Hepatocyte (in vitro differentiated cells): ENCODE measurements around the gene HACD2. TPM values are rescaled to one million over a fixed set of nuclear protein-coding genes. Genes with fewer than 3 reads are reported as not detected.

Experiments
- DNase-seq: peaks from one replicate; pipeline ENCODE4 v3.0.0-alpha.2; 2016; ENCODE audit warnings: low spot score
- H2AFZ ChIP-seq: fragments of 200-600 bp; sonication (generic); 2 replicates; pipeline ENCODE4 v1.6.0; 2016; ENCODE audit warnings: antibody characterized with exemption, mild to moderate bottlenecking
- H3K27ac ChIP-seq: fragments of 200-600 bp; sonication (generic); 2 replicates; pipeline ENCODE4 v1.5.1; 2016; ENCODE audit warnings: mild to moderate bottlenecking
- H3K27me3 ChIP-seq: fragments of 200-600 bp; sonication (generic); 2 replicates; pipeline ENCODE4 v1.6.1; 2016
- H3K36me3 ChIP-seq: fragments of 200-600 bp; sonication (generic); replicated peaks from 2 replicates; pipeline ENCODE4 v1.5.1; 2016; ENCODE audit warnings: low read depth; ENCODE audit not compliant: insufficient read depth
- H3K4me1 ChIP-seq: fragments of 200-600 bp; sonication (generic); 2 replicates; pipeline ENCODE4 v1.5.1; 2016; ENCODE audit warnings: mild to moderate bottlenecking, moderate library complexity; ENCODE audit not compliant: insufficient read depth
- H3K4me2 ChIP-seq: fragments of 200-600 bp; sonication (generic); 2 replicates; pipeline ENCODE4 v1.6.0; 2016
- H3K4me3 ChIP-seq: fragments of 200-600 bp; sonication (generic); 2 replicates; pipeline ENCODE4 v1.5.1; 2016; ENCODE audit warnings: mild to moderate bottlenecking
- H3K79me2 ChIP-seq: fragments of 200-600 bp; sonication (generic); 2 replicates; pipeline ENCODE4 v1.6.0; 2017; ENCODE audit warnings: mild to moderate bottlenecking
- H3K9me2 ChIP-seq: fragments of 200-600 bp; sonication (generic); replicated peaks from 2 replicates; pipeline ENCODE4 v1.6.0; 2017; ENCODE audit warnings: mild to moderate bottlenecking; ENCODE audit not compliant: insufficient read depth
- H3K9me3 ChIP-seq: fragments of 200-600 bp; sonication (generic); 2 replicates; pipeline ENCODE4 v1.5.1; 2016; ENCODE audit warnings: low read depth, mild to moderate bottlenecking
- H4K20me1 ChIP-seq: fragments of 200-600 bp; sonication (generic); 2 replicates; pipeline ENCODE4 v1.6.0; 2016; ENCODE audit warnings: mild to moderate bottlenecking; ENCODE audit not compliant: insufficient read depth, poor library complexity, severe bottlenecking
- CTCF ChIP-seq: fragments of 200-600 bp; sonication (generic); IDR thresholded peaks from 2 replicates; pipeline ENCODE4 v1.5.1; 2016; ENCODE audit warnings: antibody characterized with exemption, mild to moderate bottlenecking; ENCODE audit not compliant: poor library complexity
- EZH2 ChIP-seq: fragments of 200-600 bp; sonication (generic); IDR thresholded peaks from 2 replicates; pipeline ENCODE4 v1.6.1; 2016; ENCODE audit warnings: antibody characterized with exemption, mild to moderate bottlenecking, borderline replicate concordance
- EZH2phosphoT487 ChIP-seq: fragments of 200-600 bp; sonication (generic); IDR thresholded peaks from one replicate; pipeline ENCODE4 v1.6.1; 2018; ENCODE audit warnings: antibody characterized with exemption, mild to moderate bottlenecking, low read depth, moderate library complexity; ENCODE audit not compliant: unreplicated experiment, severe bottlenecking
- WGBS: methylation state at CpG from one replicate; pipeline ENCODE4 v1.1.6; 2016; ENCODE audit warnings: low lambda C conversion rate; ENCODE audit errors: missing lambda C conversion rate; 5-methylcytosine and 5-hydroxymethylcytosine counted together
- polyA plus RNA-seq: library from polyadenylated mRNA; unstranded; fragments of >200 nt; fragmentation: Nextera tagmentation; extraction: Ambion mirVana; gene quantifications from 2 replicates; pipeline ENCODE4 v1.2.1, GENCODE V29; 2016
- total RNA-seq: library from RNA; depleted of rRNA; stranded (reverse); fragments of >200 nt; gene quantifications from 2 replicates; pipeline ENCODE4 v1.2.3, GENCODE V29; 2014

Gene HACD2
- total and polyA plus RNA-seq, 2 experiments from 2014 or later = 31.8 to 64.3 TPM

GRCh38 chr3:123533554-123534159 is 51.2 kb downstream of the HACD2 start:
- Histone ChIP-seq H3K36me3 (no peaks in the 10 kb centered on the region), H3K4me1 (no peaks in the 10 kb centered on the region), H3K9me3 (no peaks in the 10 kb centered on the region), H4K20me1 (peaks cover 9% of the 10 kb centered on the region), H3K27me3 (no peaks in the 10 kb centered on the region), H3K27ac (no peak overlapping the region), H3K9me2 (no peaks in the 10 kb centered on the region), H3K4me3 (no peak overlapping the region), H2AFZ (no peak overlapping the region), H3K4me2 (no peak overlapping the region), H3K79me2 (peaks cover 28% of the 10 kb centered on the region)
- no peak for DNase-seq
- WGBS = 85% methylated on average over 2 of the region's 2 CpGs
- TF ChIP-seq EZH2 = no peak
- TF ChIP-seq EZH2phosphoT487 = no peak
- TF ChIP-seq CTCF = no peak

- H3K79me2 ChIP-seq = peaks cover 12% of the 10 kb centered on the region
- no peak overlapping the region for H3K4me3 ChIP-seq
- H3K4me1 ChIP-seq = no peaks in the 10 kb centered on the region
- no peak for DNase-seq
- H3K27me3 ChIP-seq = no peaks in the 10 kb centered on the region
- no peaks in the 10 kb centered on the region for H3K9me2 ChIP-seq
- no peak overlapping the region for H3K27ac ChIP-seq
- H3K9me3 ChIP-seq = no peaks in the 10 kb centered on the region
- no peak for TF ChIP-seq EZH2phosphoT487
- TF ChIP-seq EZH2 = no peak
- no peak for TF ChIP-seq CTCF
- H3K4me2 ChIP-seq = no peak overlapping the region
- WGBS = 91% methylated on average over 2 of the region's 2 CpGs
- no peaks in the 10 kb centered on the region for H3K36me3 ChIP-seq
- H4K20me1 ChIP-seq = peaks cover 5% of the 10 kb centered on the region
- no peak overlapping the region for H2AFZ ChIP-seq
Observed at GRCh38 chr3:123528130-123528529, 56.7 kb downstream of the HACD2 start.

- no peak for DNase-seq
- Histone ChIP-seq H3K79me2 (peaks cover 7% of the 10 kb centered on the region), H3K9me2 (no peaks in the 10 kb centered on the region), H4K20me1 (peaks cover 3% of the 10 kb centered on the region), H3K36me3 (no peaks in the 10 kb centered on the region), H2AFZ (no peak overlapping the region), H3K27ac (no peak overlapping the region), H3K4me3 (no peak overlapping the region), H3K4me2 (no peak overlapping the region), H3K9me3 (no peaks in the 10 kb centered on the region), H3K4me1 (no peaks in the 10 kb centered on the region), H3K27me3 (no peaks in the 10 kb centered on the region)
- no peak for TF ChIP-seq EZH2
- 95% methylated on average over 3 of the region's 3 CpGs for WGBS
Observed at GRCh38 chr3:123527046-123527445, 57.8 kb downstream of the HACD2 start.

- no peak overlapping the region for H2AFZ ChIP-seq
Observed at GRCh38 chr3:123526474-123526873, 58.4 kb downstream of the HACD2 start.

More at GRCh38 chr3:123526474-123526873, 58.4 kb downstream of the HACD2 start:
- H3K4me1 ChIP-seq = no peaks in the 10 kb centered on the region
- no peak for DNase-seq
- H3K4me2 ChIP-seq = no peak overlapping the region
- TF ChIP-seq CTCF (no peak), EZH2phosphoT487 (no peak), EZH2 (no peak)
- peaks cover 1% of the 10 kb centered on the region for H3K79me2 ChIP-seq
- H3K27ac ChIP-seq = no peak overlapping the region
- no peak overlapping the region for H3K4me3 ChIP-seq
- H3K27me3 ChIP-seq = no peaks in the 10 kb centered on the region
- no peaks in the 10 kb centered on the region for H4K20me1 ChIP-seq
- no peaks in the 10 kb centered on the region for H3K9me2 ChIP-seq
- no peaks in the 10 kb centered on the region for H3K9me3 ChIP-seq
- WGBS = 96% methylated on average over 1 of the region's 1 CpG
- no peaks in the 10 kb centered on the region for H3K36me3 ChIP-seq
